ENCODE measurements around the gene AACS. TPM values are rescaled to one million over a fixed set of nuclear protein-coding genes. Genes with fewer than 3 reads are reported as not detected.

Gene AACS
- total and polyA plus RNA-seq, 2 of the 13 experiments (the other 11 are each of a cell fraction or from before 2014, with no cell fraction given), result 23.3 to 28.8 TPM

DNA sequence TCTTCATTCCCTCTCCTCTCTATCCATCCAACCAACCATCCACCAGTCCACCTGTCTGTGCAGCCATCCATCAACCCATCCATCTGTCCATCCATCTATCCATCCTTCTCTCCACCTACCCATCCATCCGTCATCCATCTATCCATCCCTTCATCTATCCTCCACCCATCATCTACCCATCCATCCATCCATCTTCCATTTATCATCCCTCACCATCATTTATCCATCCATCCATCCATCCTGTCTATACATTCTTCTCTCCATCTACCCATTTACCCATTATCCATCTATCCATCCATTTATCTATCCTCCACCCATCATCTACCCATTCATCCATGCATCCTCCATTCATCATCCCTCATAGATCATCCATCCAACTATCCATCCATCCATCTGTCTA lies 24.4 kb downstream of the AACS start (continued):
- TF ChIP-seq ZUFSP (CRISPR knock-in tag; IDR thresholded peaks at IDR 0.05; ENCODE audit: borderline replicate concordance), result no peak
- no peak for TF ChIP-seq EED (CRISPR knock-in tag; IDR thresholded peaks at IDR 0.05)
- no peak for TF ChIP-seq ZNF260 (CRISPR knock-in tag; IDR thresholded peaks at IDR 0.05; ENCODE audit: borderline replicate concordance, low read depth)
- TF ChIP-seq HES4 (CRISPR knock-in tag; IDR thresholded peaks at IDR 0.05; ENCODE audit: borderline replicate concordance), result no peak
- TF ChIP-seq, protein P1, sequence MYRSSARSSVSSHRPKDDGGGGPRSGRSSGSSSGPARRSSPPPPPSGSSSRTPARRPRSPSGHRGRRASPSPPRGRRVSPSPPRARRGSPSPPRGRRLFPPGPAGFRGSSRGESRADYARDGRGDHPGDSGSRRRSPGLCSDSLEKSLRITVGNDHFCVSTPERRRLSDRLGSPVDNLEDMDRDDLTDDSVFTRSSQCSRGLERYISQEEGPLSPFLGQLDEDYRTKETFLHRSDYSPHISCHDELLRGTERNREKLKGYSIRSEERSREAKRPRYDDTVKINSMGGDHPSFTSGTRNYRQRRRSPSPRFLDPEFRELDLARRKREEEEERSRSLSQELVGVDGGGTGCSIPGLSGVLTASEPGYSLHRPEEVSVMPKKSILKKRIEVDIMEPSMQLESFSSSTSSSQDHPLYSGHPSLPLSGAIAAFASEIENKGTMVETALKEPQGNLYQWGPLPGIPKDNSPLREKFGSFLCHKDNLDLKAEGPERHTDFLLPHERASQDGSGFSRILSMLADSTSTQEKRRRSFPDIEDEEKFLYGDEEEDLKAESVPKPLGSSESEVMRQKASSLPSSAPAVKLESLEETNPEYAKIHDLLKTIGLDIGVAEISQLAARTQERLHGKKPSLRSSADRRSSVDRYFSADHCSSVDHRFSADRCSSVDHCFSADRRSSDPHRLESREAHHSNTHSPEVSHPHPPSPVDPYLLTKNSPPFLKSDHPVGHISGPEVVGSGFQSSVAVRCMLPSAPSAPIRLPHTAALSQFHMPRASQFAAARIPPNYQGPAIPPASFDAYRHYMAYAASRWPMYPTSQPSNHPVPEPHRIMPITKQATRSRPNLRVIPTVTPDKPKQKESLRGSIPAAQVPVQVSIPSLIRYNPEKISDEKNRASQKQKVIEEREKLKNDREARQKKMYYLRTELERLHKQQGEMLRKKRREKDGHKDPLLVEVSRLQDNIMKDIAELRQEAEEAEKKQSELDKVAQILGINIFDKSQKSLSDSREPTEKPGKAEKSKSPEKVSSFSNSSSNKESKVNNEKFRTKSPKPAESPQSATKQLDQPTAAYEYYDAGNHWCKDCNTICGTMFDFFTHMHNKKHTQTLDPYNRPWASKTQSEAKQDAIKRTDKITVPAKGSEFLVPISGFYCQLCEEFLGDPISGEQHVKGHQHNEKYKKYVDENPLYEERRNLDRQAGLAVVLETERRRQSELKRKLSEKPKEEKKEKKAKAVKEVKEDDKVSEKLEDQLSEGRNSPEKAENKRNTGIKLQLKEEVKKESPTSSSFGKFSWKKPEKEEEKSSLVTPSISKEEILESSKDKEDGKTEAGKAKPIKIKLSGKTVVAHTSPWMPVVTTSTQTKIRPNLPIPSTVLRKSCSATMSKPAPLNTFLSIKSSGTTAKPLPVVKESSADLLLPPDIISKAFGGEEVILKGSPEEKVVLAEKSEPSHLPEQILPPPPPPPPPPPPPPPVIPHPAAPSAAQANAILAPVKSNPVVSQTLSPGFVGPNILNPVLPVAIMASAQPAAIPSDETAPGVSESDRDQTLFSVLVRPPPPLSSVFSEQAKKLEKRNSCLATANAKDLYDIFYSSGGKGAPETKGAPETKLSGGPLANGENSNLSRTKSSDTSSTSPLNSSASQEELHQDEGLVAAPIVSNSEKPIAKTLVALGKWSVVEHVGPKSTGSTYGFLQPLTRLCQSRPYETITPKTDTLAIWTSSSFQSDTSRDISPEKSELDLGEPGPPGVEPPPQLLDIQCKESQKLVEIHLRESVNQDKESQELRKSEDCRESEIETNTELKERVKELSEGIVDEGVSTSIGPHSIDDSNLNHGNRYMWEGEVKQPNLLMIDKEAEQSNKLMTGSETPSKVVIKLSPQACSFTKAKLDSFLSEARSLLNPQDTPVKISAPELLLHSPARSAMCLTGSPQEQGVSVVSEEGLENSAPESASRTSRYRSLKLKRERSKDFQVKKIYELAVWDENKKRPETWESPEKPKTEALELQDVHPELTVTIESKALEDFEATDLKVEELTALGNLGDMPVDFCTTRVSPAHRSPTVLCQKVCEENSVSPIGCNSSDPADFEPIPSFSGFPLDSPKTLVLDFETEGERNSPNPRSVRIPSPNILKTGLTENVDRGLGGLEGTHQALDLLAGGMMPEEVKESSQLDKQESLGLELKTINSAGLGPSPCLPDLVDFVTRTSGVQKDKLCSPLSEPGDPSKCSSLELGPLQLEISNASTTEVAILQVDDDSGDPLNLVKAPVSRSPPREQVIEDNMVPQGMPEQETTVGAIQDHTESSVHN (CRISPR knock-in tag; IDR thresholded peaks at IDR 0.05), result no peak
- TF ChIP-seq KDM5A (IDR thresholded peaks at IDR 0.05; ENCODE audit: borderline replicate concordance, low read length), result no peak
- no peak for TF ChIP-seq KLF11 (CRISPR knock-in tag; IDR thresholded peaks at IDR 0.05)
- no peak for TF ChIP-seq ZNF251 (CRISPR knock-in tag; IDR thresholded peaks at IDR 0.05)
- no peak for TF ChIP-seq TAF15 (IDR thresholded peaks at IDR 0.05; ENCODE audit: low read depth, low read length, poor library complexity, severe bottlenecking)
- TF ChIP-seq TCF12 (IDR thresholded peaks at IDR 0.05), result no peak
- no peak for TF ChIP-seq TCF12 (CRISPR knock-in tag; IDR thresholded peaks at IDR 0.05)
- TF ChIP-seq ZNF432 (CRISPR knock-in tag; IDR thresholded peaks at IDR 0.05; ENCODE audit: borderline replicate concordance), result no peak
- TF ChIP-seq ZNF605 (CRISPR knock-in tag; IDR thresholded peaks at IDR 0.05), result no peak
- no peak for TF ChIP-seq ZNF746 (CRISPR knock-in tag; IDR thresholded peaks at IDR 0.05)
- TF ChIP-seq FOXK1 (CRISPR knock-in tag; IDR thresholded peaks at IDR 0.05; ENCODE audit: borderline replicate concordance, low read depth), result no peak
- no peak for TF ChIP-seq MATR3 (CRISPR knock-in tag; IDR thresholded peaks at IDR 0.05)
- no peak for TF ChIP-seq PHF21A (CRISPR knock-in tag; IDR thresholded peaks at IDR 0.05)
- TF ChIP-seq HNRNPL (IDR thresholded peaks at IDR 0.05; ENCODE audit: low read depth, low read length), result no peak
- 0 out of 2 replicates have a peak, but pooled peaks have one; percentile 8 for TF ChIP-seq FOXA1 (IDR thresholded peaks at IDR 0.05)
- no peak for TF ChIP-seq FOXA1 (CRISPR knock-in tag; IDR thresholded peaks at IDR 0.05)
- TF ChIP-seq FOXP1 (IDR thresholded peaks at IDR 0.05), result 0 out of 2 replicates have a peak, but pooled peaks have one; percentile 9
- TF ChIP-seq FOXP1 (CRISPR knock-in tag; IDR thresholded peaks at IDR 0.05), result no peak
